GM13976 (cell line): ENCODE measurements around the gene NDUFA3.

Experiments
- DNase-seq: peaks from one replicate; pipeline ENCODE4 v3.0.0; 2012; ENCODE audit warnings: low spot score
- CTCF ChIP-seq: IDR thresholded peaks from 2 replicates; pipeline ENCODE4 v1.5.1; 2012; ENCODE audit warnings: borderline replicate concordance, mild to moderate bottlenecking; ENCODE audit not compliant: insufficient read depth; ENCODE audit errors: extremely low read depth, missing control alignments, control extremely low read depth
- in situ Hi-C: fragments of 300-500 bp; cut with MboI; formaldehyde crosslinking; loops from one replicate; pipeline ENCODE4 v1.12.0; 2022; ENCODE audit warnings: low sequenced_read_pairs, mixed read lengths, inconsistent platforms; ENCODE audit not compliant: unreplicated experiment

Gene NDUFA3

GRCh38 chr19:54129617-54129996 lies 27.0 kb downstream of the NDUFA3 start:
- TF ChIP-seq CTCF = no peak
- in situ Hi-C loops = no loop called here
- DNase-seq = no peak

GRCh38 chr19:54133312-54133956 lies 30.8 kb downstream of the NDUFA3 start:
- no peak for TF ChIP-seq CTCF
- in situ Hi-C loops = no loop called here
- DNase-seq = no peak

- in situ Hi-C loops = no loop called here
- no peak for DNase-seq
- no peak for TF ChIP-seq CTCF
Observed at GRCh38 chr19:54133957-54134590, 31.4 kb downstream of the NDUFA3 start.

- no peak for DNase-seq
- in situ Hi-C loops = no loop called here
- TF ChIP-seq CTCF = no peak
Observed at GRCh38 chr19:54136086-54136863, 33.6 kb downstream of the NDUFA3 start.

GRCh38 chr19:54136864-54137698 lies 34.4 kb downstream of the NDUFA3 start:
- TF ChIP-seq CTCF = no peak
- in situ Hi-C loops = no loop called here
- DNase-seq = peak; percentile 97
